ENCODE measurements around the gene CORO7.

DNA sequence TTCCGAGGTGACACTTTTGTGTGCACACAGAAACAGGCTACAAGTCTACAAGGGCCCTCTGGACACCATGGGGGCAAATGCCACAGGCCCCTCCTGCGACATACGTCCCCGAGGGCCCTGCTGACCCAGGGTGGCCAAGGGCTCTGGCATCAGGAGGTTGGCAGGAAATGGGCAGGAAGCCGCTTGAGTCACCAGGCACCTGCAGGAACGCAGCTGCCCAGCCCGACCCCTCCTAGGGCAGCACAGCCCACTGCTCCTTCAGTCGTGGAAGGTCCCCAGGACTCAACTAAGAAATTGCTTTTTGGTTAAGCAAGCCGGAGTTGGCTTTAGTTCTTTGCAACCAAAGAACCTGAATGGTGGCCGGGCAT, 8.1 kb downstream of the CORO7 start:
- TF ChIP-seq CTCF (IDR thresholded peaks at IDR 0.05; ENCODE audit: low read depth, low read length) (no peak), POLR2A (IDR thresholded peaks at IDR 0.05; ENCODE audit: extremely low read depth, insufficient read length) (no peak)

Measured in NB4 (cell line).